Occipital lobe (tissue), 2 donors: Measurements from ENCODE around the gene ZNHIT1. TPM values are rescaled to one million over a fixed set of nuclear protein-coding genes. Genes with fewer than 3 reads are reported as not detected.

Experiments
- DNase-seq: peaks from one replicate; lab custom pipeline; 2025; lab: John Stamatoyannopoulos, UW
- total RNA-seq: library from RNA; depleted of rRNA; stranded (reverse); fragments of >200 nt; gene quantifications from one replicate; pipeline ENCODE4 v1.2.3, GENCODE V29; 2014

ZNHIT1 gene
- total RNA-seq, 1 donor from 2014 or later = 35.7 TPM

GRCh38 chr7:101216860-101217387, 1.0 kb upstream of the ZNHIT1 start:
- no peak for DNase-seq

GRCh38 chr7:101218236-101219125, 516 bp downstream of the ZNHIT1 start:
- no peak for DNase-seq

GRCh38 chr7:101220295-101220694, 2.3 kb downstream of the ZNHIT1 start:
- no peak for DNase-seq

- no peak for DNase-seq
Observed at GRCh38 chr7:101222275-101222830, 4.4 kb downstream of the ZNHIT1 start.

- no peak for DNase-seq
Observed at GRCh38 chr7:101223528-101223927, 5.6 kb downstream of the ZNHIT1 start.

- no peak for DNase-seq
Observed at GRCh38 chr7:101225650-101226049, 7.7 kb downstream of the ZNHIT1 start.

GRCh38 chr7:101226721-101227120, 8.8 kb downstream of the ZNHIT1 start:
- DNase-seq = no peak

- no peak for DNase-seq
Observed at GRCh38 chr7:101231644-101232043, 13.7 kb downstream of the ZNHIT1 start.

GRCh38 chr7:101232141-101232850, 14.3 kb downstream of the ZNHIT1 start:
- DNase-seq = no peak

- no peak for DNase-seq
Observed at GRCh38 chr7:101233907-101234547, 16.1 kb downstream of the ZNHIT1 start.

- DNase-seq = no peak
Observed at GRCh38 chr7:101234636-101235035, 16.7 kb downstream of the ZNHIT1 start.

- DNase-seq = no peak
Observed at GRCh38 chr7:101235050-101235449, 17.1 kb downstream of the ZNHIT1 start.

- no peak for DNase-seq
Observed at GRCh38 chr7:101235522-101235921, 17.6 kb downstream of the ZNHIT1 start.

GRCh38 chr7:101236292-101236835, 18.4 kb downstream of the ZNHIT1 start:
- DNase-seq = no peak

- DNase-seq = no peak
Observed at GRCh38 chr7:101237206-101238067, 19.5 kb downstream of the ZNHIT1 start, which contains the start of gene CLDN15. CLDN15 (minus strand) TSS chr7:101237802; CDS start chr7:101237581, 221 bp downstream.

GRCh38 chr7:101238226-101239182, 20.5 kb downstream of the ZNHIT1 start:
- DNase-seq = no peak

- no peak for DNase-seq
Observed at GRCh38 chr7:101239191-101239950, 21.4 kb downstream of the ZNHIT1 start.

- DNase-seq = no peak
Observed at GRCh38 chr7:101239951-101240220, 21.9 kb downstream of the ZNHIT1 start.
